ENCODE results near the gene ARHGEF1. TPM values are rescaled to one million over a fixed set of nuclear protein-coding genes. Genes with fewer than 3 reads are reported as not detected.
A peak's percentile ranks its signal among the peaks of the same experiment; 100 is the strongest.

ARHGEF1 gene, protein sequence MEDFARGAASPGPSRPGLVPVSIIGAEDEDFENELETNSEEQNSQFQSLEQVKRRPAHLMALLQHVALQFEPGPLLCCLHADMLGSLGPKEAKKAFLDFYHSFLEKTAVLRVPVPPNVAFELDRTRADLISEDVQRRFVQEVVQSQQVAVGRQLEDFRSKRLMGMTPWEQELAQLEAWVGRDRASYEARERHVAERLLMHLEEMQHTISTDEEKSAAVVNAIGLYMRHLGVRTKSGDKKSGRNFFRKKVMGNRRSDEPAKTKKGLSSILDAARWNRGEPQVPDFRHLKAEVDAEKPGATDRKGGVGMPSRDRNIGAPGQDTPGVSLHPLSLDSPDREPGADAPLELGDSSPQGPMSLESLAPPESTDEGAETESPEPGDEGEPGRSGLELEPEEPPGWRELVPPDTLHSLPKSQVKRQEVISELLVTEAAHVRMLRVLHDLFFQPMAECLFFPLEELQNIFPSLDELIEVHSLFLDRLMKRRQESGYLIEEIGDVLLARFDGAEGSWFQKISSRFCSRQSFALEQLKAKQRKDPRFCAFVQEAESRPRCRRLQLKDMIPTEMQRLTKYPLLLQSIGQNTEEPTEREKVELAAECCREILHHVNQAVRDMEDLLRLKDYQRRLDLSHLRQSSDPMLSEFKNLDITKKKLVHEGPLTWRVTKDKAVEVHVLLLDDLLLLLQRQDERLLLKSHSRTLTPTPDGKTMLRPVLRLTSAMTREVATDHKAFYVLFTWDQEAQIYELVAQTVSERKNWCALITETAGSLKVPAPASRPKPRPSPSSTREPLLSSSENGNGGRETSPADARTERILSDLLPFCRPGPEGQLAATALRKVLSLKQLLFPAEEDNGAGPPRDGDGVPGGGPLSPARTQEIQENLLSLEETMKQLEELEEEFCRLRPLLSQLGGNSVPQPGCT
- total RNA-seq = 24.2 and 25.5 TPM in 2 replicates
- 46.9 TPM for polyA plus RNA-seq (2012)

DNA sequence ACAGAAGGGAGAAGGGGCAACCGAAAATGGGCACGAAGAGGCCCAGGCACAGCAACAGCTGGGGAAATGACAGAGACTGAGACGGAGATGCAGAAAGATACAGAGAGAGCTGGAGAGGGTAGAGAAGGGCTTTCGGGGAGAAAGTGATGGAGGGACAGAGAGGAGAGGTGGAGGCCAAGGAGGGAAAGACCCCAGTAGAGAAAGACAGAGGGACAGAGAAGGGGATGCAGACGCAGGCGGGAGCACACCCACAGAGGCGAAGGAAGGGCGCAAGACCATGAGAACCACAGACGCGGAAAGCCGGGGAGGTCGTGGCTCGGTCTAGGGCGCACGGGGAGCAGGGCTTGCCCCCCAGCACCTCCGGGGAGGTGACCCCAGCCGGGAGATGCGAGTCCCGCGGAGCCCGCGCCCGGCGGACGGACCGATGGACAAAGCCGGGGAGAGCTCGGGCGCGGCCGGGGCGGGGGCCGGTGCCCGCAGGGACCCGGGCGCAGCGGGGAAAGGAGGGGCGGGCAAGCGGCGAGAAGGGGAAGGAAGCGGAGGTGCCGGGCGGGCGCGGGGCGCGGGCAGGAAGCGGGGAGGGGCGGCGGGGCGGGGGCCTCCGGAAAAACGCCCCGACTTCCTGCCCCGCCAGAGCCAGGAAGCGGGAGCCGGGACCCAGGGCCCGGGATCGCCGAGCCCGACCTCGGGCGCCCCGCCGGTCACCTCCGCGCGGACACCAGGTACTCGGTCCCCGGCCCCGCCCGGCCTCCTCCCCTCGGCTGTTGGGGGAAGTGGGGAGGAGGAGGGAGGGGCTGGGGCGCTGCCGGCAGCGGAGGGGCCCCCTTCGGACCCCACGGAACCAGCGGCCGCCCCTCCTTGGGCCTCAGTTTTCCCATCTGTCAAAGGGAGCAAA lies at the start of gene ARHGEF1:
Gene ARHGEF1, plus strand, starts transcription at position 617 of the 895 bp plus-strand sequence. CDS start 4,899 bp downstream, outside the sequence.
- DNase-seq (ENCODE audit: low read depth) = no peak

- no peak for DNase-seq (ENCODE audit: low read depth)
Measured at GRCh38 chr19:41837981-41838708, 44.8 kb upstream of the ARHGEF1 start.

DNA sequence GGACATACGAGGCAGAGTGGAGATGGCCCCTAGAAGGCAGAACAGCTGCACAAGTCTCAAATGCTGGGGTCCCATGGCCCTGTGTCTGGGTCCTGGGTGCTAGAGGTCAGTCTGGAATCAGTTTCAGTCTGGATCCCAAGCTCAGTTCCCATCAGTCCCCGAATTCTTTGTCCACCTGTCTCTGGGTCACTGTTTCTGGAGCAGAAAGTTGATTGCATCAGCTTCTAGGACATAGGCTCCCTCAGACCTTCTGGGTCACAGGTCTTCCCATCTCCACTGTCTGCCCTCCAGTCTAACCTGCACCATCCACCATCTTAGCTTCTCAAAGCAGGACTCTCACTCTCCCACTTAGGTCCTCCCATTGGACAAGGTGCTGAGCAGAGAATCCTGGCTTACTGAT lies 43.8 kb upstream of the ARHGEF1 start:
- no peak for DNase-seq (ENCODE audit: low read depth)

GRCh38 chr19:41843371-41843770 lies 39.6 kb upstream of the ARHGEF1 start:
- no peak for DNase-seq (ENCODE audit: low read depth)

DNA sequence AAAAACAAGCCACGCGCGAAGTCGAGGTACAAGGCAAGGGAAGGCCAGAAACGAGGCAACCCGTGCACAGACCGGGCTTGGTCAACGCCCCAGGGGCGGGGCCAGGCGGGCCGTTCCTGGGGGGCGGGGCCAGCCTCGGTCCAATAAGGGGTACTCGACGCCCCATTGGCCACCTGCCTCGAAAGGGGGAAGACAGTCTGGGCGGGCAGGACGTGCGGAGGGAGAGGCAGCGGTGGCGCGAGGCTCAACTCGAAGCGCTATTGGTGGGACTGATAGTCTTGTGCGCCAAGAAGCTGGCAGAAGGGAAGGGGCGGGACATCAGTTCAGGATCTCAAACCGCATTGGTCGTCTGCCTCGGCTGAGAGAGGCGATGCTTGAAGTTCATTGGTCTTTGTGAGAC lies 38.4 kb upstream of the ARHGEF1 start, which contains the start of gene LYPD4:
Gene LYPD4, minus strand, starts transcription at position 83 of the 400 bp plus-strand sequence. CDS start 5,398 bp downstream, outside the sequence.
- no peak for DNase-seq (ENCODE audit: low read depth)

DNA sequence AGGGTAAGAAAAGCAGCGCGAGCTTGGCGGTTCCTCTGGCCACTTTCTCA lies 38.2 kb upstream of the ARHGEF1 start, which contains the start of gene DMRTC2:
Gene DMRTC2, plus strand, starts transcription at position 42 of the 50 bp plus-strand sequence. CDS start 2,387 bp downstream, outside the sequence.
- no peak for DNase-seq (ENCODE audit: low read depth)

- no peak for DNase-seq (ENCODE audit: low read depth)
Measured at GRCh38 chr19:41845051-41845590, 37.9 kb upstream of the ARHGEF1 start.

DNA sequence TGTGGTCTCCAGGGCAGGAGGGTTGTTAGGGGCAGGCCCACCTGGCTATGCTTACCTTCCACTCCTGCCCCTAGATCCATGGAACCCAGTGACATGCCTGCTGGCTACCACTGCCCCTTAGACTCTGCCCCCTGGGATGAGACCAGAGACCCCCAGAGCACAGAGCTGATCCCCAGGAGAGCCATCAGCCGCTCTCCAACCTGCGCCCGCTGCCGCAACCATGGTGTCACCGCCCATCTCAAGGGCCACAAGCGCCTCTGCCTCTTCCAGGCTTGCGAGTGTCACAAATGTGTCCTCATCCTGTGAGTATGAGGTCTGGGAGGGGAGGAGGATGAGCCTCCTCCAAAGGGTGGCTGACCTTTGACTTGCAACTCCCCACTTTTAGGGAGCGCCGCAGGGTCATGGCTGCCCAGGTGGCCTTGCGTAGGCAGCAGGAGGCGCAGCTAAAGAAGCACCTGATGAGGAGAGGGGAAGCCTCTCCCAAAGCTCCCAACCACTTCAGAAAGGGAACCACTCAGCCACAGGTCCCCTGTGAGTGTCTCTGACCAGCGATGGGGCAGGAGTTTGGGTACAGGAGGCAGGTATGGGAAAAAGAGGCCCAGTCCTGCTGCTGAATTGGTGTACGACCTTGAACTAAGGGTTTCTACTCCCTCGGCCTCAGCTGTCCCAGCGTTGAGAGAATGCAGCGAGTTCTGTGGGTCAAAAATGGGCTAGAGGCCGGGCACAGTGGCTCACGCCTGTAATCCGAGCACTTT lies 35.5 kb upstream of the ARHGEF1 start:
- DNase-seq (ENCODE audit: low read depth) = no peak

DNA sequence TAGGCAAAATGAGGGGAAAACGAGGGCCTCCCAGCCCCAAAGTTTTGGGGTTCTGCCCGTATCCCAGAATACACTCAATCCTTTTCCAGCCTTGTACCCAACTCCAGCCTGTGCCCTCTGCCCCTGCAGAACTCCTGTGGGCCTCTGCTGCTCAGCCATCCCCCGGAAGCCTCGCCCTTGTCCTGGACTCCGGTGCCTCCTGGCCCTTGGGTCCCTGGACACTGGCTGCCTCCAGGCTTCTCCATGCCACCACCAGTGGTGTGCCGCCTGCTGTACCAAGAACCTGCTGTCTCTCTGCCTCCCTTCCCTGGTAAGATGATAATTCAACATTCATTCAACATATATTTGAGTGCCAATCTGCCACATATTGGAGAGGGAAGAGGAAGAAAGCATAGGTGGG lies 34.3 kb upstream of the ARHGEF1 start:
- no peak for DNase-seq (ENCODE audit: low read depth)

GRCh38 chr19:41849067-41849466 lies 33.9 kb upstream of the ARHGEF1 start:
- DNase-seq (ENCODE audit: low read depth) = no peak

DNA sequence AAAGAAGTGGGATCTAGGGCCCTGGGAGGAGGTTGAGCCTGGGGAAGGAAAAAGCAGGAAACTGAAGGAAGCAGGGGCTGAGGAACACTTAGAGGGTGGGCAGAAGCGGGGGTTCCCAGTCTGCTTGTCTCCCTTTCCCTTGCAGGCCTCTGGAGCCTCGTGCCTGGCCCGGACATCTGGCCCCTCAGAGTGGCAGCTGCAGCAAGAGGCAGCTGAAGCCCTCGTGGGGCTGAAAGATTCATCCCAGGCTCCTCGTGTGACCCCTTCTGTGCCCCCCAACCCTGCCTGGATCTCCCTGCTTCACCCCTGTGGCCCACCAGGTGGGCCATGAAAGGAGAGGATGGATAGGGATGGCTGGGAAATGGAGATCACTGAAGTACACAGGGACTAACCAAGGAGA lies 32.6 kb upstream of the ARHGEF1 start:
- DNase-seq (ENCODE audit: low read depth) = no peak

DNA sequence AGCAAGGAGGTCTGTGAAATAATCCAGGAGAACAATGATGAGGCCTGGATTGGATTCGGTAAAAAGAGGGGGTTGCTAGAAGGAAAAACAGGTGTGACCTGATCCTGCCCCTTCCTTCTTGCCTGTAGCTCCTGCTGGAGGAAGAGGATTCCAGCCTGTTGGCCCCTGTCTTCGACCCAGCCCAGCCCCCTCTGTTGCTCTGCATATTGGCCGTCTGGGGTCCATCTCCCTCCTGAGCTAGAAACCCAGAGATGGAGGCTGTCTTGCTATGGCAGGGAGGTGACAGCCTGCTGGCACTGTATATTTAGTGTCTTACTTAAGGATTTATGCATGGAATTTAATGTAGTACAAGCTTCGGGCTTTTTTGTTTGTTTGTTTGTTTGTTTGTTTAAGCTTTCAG lies 31.5 kb upstream of the ARHGEF1 start:
- DNase-seq (ENCODE audit: low read depth) = no peak

GRCh38 chr19:41853344-41853743 lies 29.6 kb upstream of the ARHGEF1 start:
- no peak for DNase-seq (ENCODE audit: low read depth)

DNA sequence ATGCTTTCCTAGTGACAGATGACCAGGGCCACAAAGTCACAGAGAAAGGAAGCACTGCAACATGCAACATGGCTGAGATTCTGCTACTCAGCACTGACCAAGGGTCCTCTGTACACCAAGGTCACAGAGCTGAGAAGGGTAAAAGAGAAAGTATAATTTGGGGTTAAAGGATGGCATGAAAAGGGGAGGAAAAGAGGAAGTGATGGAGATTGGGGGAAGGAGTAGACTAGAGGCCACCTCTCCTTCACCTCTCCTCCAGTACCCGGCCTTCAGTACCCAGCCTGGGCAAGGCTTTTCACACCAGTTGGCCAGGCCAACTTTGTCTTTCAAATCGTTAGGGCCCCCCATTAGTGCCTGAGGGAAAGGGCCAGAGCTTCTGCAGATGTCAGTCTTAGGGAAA lies 29.2 kb upstream of the ARHGEF1 start:
- DNase-seq (ENCODE audit: low read depth) = no peak

- no peak for DNase-seq (ENCODE audit: low read depth)
Measured at GRCh38 chr19:41859213-41859617, 23.8 kb upstream of the ARHGEF1 start.

- DNase-seq (ENCODE audit: low read depth) = peak; percentile 99
Measured at GRCh38 chr19:41859618-41860418, 23.2 kb upstream of the ARHGEF1 start, which contains the start of gene RPS19. TSS of gene RPS19 (plus strand) at chr19:41860255. CDS start at chr19:41860775, 520 bp downstream.

DNA sequence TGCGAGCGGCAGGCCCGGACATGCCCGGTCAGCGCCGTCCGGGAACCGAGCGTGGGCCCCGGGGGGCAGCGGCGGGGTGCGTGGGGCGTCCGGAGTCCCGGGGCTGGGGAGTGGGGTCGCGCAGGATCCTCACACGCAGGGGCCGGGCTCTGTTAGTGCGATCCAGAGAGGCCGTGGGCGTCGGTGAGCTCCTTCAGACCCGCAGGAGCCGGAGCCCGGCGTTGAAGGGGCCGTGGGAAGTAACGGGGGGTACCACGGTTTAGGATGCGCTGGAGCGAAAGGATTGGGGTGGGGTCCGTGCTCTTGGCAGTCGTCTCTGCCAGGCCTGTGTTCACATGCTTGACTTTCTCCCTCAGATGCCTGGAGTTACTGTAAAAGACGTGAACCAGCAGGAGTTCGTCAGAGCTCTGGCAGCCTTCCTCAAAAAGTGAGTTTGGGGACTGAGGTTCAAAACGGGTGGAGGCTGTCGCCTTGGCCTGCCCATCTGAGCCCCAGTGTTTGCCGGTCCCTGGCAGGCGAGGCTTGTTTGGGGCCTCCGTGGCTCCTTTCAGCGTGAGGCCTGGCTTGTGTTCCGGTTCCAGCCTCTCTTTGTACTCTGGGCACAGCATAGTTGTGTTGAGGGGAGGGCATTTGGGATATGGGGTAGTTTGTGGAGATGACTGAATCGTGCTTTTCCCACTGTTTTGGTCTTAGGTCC lies 22.4 kb upstream of the ARHGEF1 start:
- DNase-seq (ENCODE audit: low read depth) = no peak

DNA sequence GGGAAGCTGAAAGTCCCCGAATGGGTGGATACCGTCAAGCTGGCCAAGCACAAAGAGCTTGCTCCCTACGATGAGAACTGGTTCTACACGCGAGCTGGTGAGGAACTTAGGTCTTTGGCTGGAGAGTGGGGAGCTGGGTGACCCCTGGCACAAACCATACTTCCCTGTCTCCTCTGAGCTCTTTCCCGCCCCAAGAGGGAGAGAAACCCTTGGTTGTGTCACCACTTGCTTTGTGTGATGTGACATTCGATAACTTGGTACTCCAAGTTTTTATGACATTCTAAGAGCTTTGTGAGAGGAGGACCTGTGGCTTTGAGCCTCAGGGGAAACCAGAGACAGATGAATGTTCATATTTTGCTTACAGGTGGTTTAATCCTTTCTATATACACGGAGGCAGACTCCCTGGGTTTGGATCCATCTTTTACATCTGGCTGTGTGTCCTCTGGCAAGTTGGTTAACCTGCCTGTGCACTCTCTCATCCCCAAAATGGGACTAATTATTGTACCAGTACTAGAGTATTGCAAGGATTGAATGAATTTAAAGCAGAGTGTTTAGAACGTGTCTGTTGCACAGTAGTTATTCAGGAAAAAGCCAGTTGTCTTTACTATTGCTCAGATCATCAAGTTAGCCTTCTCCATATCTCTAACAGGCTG lies 21.7 kb upstream of the ARHGEF1 start:
- DNase-seq (ENCODE audit: low read depth) = no peak
